HepG2 (cell line): ENCODE results near the gene APC2. TPM values are rescaled to one million over a fixed set of nuclear protein-coding genes. Genes with fewer than 3 reads are reported as not detected.
A peak's percentile ranks its signal among the peaks of the same experiment; 100 is the strongest.

ENCODE experiments used
- ATAC-seq: fragments of 200-7000 bp; cut with Tn5 transposase; 3 replicates; pipeline ENCODE4 v1.9.1; 2020; ENCODE audit warnings: mild to moderate bottlenecking, moderate library complexity
- BruUV-seq: library from RNA; stranded (reverse); fragments of 400-500 nt; replicated peaks from 2 replicates; lab custom pipeline; 2021; lab: Mats Ljungman, UMichigan
- CTCF ChIA-PET: fragments of 300-600 bp; formaldehyde crosslinking; extraction: SDS; loops from one replicate; lab custom pipeline; 2021; ENCODE audit warnings: low total read pairs, inconsistent platforms, low intra/inter-chr PET ratio; lab: Yijun Ruan, JAX
- POLR2A ChIA-PET: fragments of 350-600 bp; sonication (Branson Sonifier 250); formaldehyde crosslinking; loops from one replicate; lab custom pipeline; 2020; ENCODE audit warnings: antibody characterized with exemption, inconsistent platforms; lab: Yijun Ruan, JAX
- DNase-seq: peaks from one replicate; pipeline ENCODE4 v3.0.0-alpha.2; 2015; ENCODE audit warnings: low spot score
- FAIRE-seq: peaks from 3 replicates; lab custom pipeline; 2011; peaks lifted over from hg19 to GRCh38; lab: Jason Lieb, UNC
- H2AFZ ChIP-seq: one replicate; pipeline ENCODE4 v1.6.1; 2011; ENCODE audit warnings: low read length, inconsistent platforms
- H3K27ac ChIP-seq: fragments of 300-600 bp; 3 replicates; pipeline ENCODE4 v1.8.0; 2011; ENCODE audit warnings: mixed run types, mild to moderate bottlenecking, mixed read lengths, low read length, inconsistent platforms; ENCODE audit not compliant: insufficient read depth; ENCODE audit errors: extremely low read length
- H3K27me3 ChIP-seq, 2 experiments: fragments of 200-600 bp in 1 of 2; 2 replicates in 1 of 2; 3 replicates in 1 of 2; pipeline versions ENCODE4 v1.6.0 to v1.8.0; 2011; ENCODE audit warnings: low read length in 2 of 2, mild to moderate bottlenecking in 2 of 2, moderate library complexity in 2 of 2, inconsistent platforms in 1 of 2; ENCODE audit not compliant: insufficient read depth in 2 of 2, control insufficient read depth in 1 of 2
- H3K36me3 ChIP-seq, 2 experiments: fragments of 200-600 bp in 1 of 2; replicated peaks in 1 of 2; 2 replicates in 1 of 2; 3 replicates in 1 of 2; pipeline versions ENCODE4 v1.5.1 to v1.8.0; 2011; ENCODE audit warnings: low read length in 2 of 2, inconsistent platforms in 1 of 2; ENCODE audit not compliant: insufficient read depth in 2 of 2, control insufficient read depth in 1 of 2
- H3K4me1 ChIP-seq: 2 replicates; pipeline ENCODE4 v1.5.1; 2012; ENCODE audit warnings: low read length, inconsistent platforms; ENCODE audit not compliant: insufficient read depth
- H3K4me2 ChIP-seq: 2 replicates; pipeline ENCODE4 v1.6.0; 2011; ENCODE audit warnings: low read depth, low read length, inconsistent platforms
- H3K4me3 ChIP-seq, 3 experiments: fragments of 200-600 bp in 1 of 3; sonication (generic), shearing (Covaris generic) in 1 of 3; replicated peaks in 1 of 3; 2 replicates each; pipeline ENCODE4 v1.5.1; 2011 to 2016; ENCODE audit warnings: low read length in 3 of 3, inconsistent platforms in 2 of 3, low read depth in 2 of 3, mild to moderate bottlenecking in 2 of 3, control low read depth in 1 of 3, mixed read lengths in 1 of 3; ENCODE audit not compliant: insufficient read depth in 1 of 3
- H3K79me2 ChIP-seq: one replicate; pipeline ENCODE4 v1.6.1; 2011; ENCODE audit warnings: low read length, inconsistent platforms; ENCODE audit not compliant: insufficient read depth
- H3K9ac ChIP-seq: 2 replicates; pipeline ENCODE4 v1.6.0; 2011; ENCODE audit warnings: mild to moderate bottlenecking, low read depth, low read length, inconsistent platforms; ENCODE audit not compliant: insufficient read depth
- H3K9me3 ChIP-seq: 2 replicates; pipeline ENCODE4 v1.5.1; 2012; ENCODE audit warnings: mild to moderate bottlenecking, low read length
- H4K20me1 ChIP-seq: 2 replicates; pipeline ENCODE4 v1.6.0; 2011; ENCODE audit warnings: inconsistent platforms, mild to moderate bottlenecking, low read length, moderate library complexity; ENCODE audit not compliant: insufficient read depth
- FOXA3 ChIP-seq: IDR thresholded peaks from 2 replicates; pipeline ENCODE4 v1.6.1; 2016; ENCODE audit warnings: missing genetic modification reagents, missing compliant biosample characterization
- KMT2B ChIP-seq: IDR thresholded peaks from 2 replicates; pipeline ENCODE4 v1.6.1; 2016; ENCODE audit warnings: missing genetic modification reagents, missing compliant biosample characterization
- NPAS2 ChIP-seq: sonication (generic); formaldehyde crosslinking; IDR thresholded peaks from 2 replicates; pipeline ENCODE4 v1.8.0; 2022; ENCODE audit warnings: mild to moderate bottlenecking, missing genetic modification reagents, borderline replicate concordance
- SIN3A ChIP-seq: IDR thresholded peaks from 2 replicates; pipeline ENCODE4 v1.6.1; 2011; ENCODE audit warnings: low read depth, mild to moderate bottlenecking, control low read depth, low read length, borderline replicate concordance
- SMAD9 ChIP-seq: sonication (generic); formaldehyde crosslinking; IDR thresholded peaks from 2 replicates; pipeline ENCODE4 v1.5.1; 2020; ENCODE audit warnings: mild to moderate bottlenecking, missing genetic modification reagents
- SMC3 ChIP-seq: IDR thresholded peaks from 2 replicates; pipeline ENCODE4 v1.6.1; 2011; ENCODE audit warnings: low read length, improper control_type of control experiment
- ZNF205 ChIP-seq: IDR thresholded peaks from 2 replicates; pipeline ENCODE4 v1.6.1; 2018; ENCODE audit warnings: missing biosample characterization, missing genetic modification reagents
- ZNF232 ChIP-seq: sonication (generic); formaldehyde crosslinking; IDR thresholded peaks from 2 replicates; pipeline ENCODE4 v1.4.0; 2020; ENCODE audit warnings: missing genetic modification reagents, borderline replicate concordance
- ZNF441 ChIP-seq: sonication (generic); formaldehyde crosslinking; IDR thresholded peaks from 2 replicates; pipeline ENCODE4 v1.7.0; 2021; ENCODE audit warnings: missing genetic modification reagents, borderline replicate concordance
- ZNF549 ChIP-seq: sonication (generic); formaldehyde crosslinking; IDR thresholded peaks from 2 replicates; pipeline ENCODE4 v1.5.0; 2020; ENCODE audit warnings: missing genetic modification reagents
- ZNF766 ChIP-seq: sonication (generic); formaldehyde crosslinking; IDR thresholded peaks from 2 replicates; pipeline ENCODE4 v1.5.0; 2020; ENCODE audit warnings: missing genetic modification reagents, borderline replicate concordance
- WGBS: methylation state at CpG from one replicate; pipeline ENCODE4 v1.1.6; 2017; ENCODE audit warnings: low lambda C conversion rate; 5-methylcytosine and 5-hydroxymethylcytosine counted together
- in situ Hi-C: cut with HindIII; loops from 2 replicates; pipeline ENCODE4 v1.10.0; 2017; ENCODE audit warnings: low pct_unique_long_range_greater_than_20kb; ENCODE audit not compliant: extremely low pct_ligation_motif_present
- intact Hi-C: fragments of 100-400 bp; cut with micrococcal nuclease; formaldehyde crosslinking; loops from one replicate; pipeline ENCODE4 v1.10.0; 2022; ENCODE audit not compliant: unreplicated experiment
- polyA plus RNA-seq, 8 experiments: library from polyadenylated mRNA; depleted of rRNA in 3 of 8; stranded (reverse) in 7 of 8; unstranded in 1 of 8; fragments of >200 nt; fragmentation: Illumina TruSeq in 4 of 8; extraction: Trizol in 4 of 8; gene quantifications; 2 replicates each; pipeline versions ENCODE4 v1.2.1 to v1.2.3, GENCODE V29; 2011 to 2016; ENCODE audit warnings: low read depth in 4 of 8, missing spikeins in 1 of 8, mixed read lengths in 1 of 8; ENCODE audit not compliant: insufficient read depth in 1 of 8
- total RNA-seq, 5 experiments: library from RNA; depleted of rRNA; stranded (reverse); fragments of >200 nt; fragmentation: Illumina TruSeq; extraction: Trizol; gene quantifications; 2 replicates each; pipeline ENCODE4 v1.2.3, GENCODE V29; 2016; ENCODE audit warnings: low read depth in 1 of 5
- TF ChIP-seq, protein P1 (sequence below): sonication (generic); formaldehyde crosslinking; IDR thresholded peaks from 2 replicates; pipeline ENCODE4 v1.5.0; 2020; ENCODE audit warnings: mild to moderate bottlenecking, missing genetic modification reagents, borderline replicate concordance
- TF ChIP-seq, protein P2 (sequence below): sonication (generic); formaldehyde crosslinking; conservative IDR thresholded peaks from 2 replicates; pipeline ENCODE4 v1.8.0; 2022; ENCODE audit warnings: mild to moderate bottlenecking, moderate library complexity, missing genetic modification reagents
- TF ChIP-seq, protein P3 (sequence below): sonication (generic); formaldehyde crosslinking; conservative IDR thresholded peaks from 2 replicates; pipeline ENCODE4 v1.8.1; 2023; ENCODE audit warnings: missing genetic modification reagents

The APC2 gene
- total and polyA plus RNA-seq, 2 of the 13 experiments (the other 11 are each of a cell fraction or from before 2014, with no cell fraction given) = 0.08 to 0.22 TPM

DNA sequence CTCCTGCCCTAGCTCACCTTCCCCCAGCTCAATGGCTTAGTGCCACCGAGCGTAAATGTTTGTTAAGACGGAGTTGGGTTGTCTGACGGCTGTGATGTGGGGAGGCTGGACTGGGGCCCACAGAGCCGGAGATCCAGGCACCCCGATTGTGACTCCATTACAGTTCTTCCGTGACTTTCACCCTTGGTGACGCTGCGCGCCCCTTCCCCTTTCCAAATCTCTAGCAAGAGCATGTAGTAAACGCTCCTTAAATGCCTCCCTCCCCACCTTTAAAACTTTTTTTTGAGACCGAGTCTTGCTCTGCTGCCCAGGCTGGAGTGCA is 41.9 kb downstream of the APC2 start:
- FAIRE-seq (no peak), ATAC-seq (no peak), DNase-seq (no peak)
- Histone ChIP-seq H3K27ac (peak overlapping the region; percentile 68), H3K9ac (peak overlapping the region; percentile 74), H3K79me2 (peaks cover 6% of the 10 kb centered on the region), H3K4me2 (peak overlapping the region; percentile 94), H3K36me3 (no peaks in the 10 kb centered on the region), H3K4me1 (peaks cover 46% of the 10 kb centered on the region), H3K4me3 (peak overlapping the region; percentile 72 to 85 (median 77)), H3K9me3 (no peaks in the 10 kb centered on the region), H2AFZ (no peak overlapping the region), H4K20me1 (no peaks in the 10 kb centered on the region), H3K27me3 (no peaks in the 10 kb centered on the region)
- POLR2A ChIA-PET = interaction anchor here (0.7 to 3.6 kb wide), 10 partner anchors 10 to 223 kb away, joined by 3 to 34 read pairs (median 9); partner anchors contain the start of gene CIRBP
- intact Hi-C loops (no loop called here), in situ Hi-C loops (no loop called here)
- CTCF ChIA-PET = no interaction called here
- 8% methylated on average over 7 of the region's 12 CpGs for WGBS
- BruUV-seq = no TSS peak
- TF ChIP-seq KMT2B (CRISPR knock-in tag) (no peak), SMC3 (no peak), ZNF232 (CRISPR knock-in tag) (0 out of 2 replicates have a peak, but pooled peaks have one; percentile 7), SIN3A (no peak), SMAD9 (CRISPR knock-in tag) (no peak), ZNF205 (CRISPR knock-in tag) (no peak), ZNF549 (CRISPR knock-in tag) (no peak), ZNF766 (CRISPR knock-in tag) (no peak), FOXA3 (no peak), NPAS2 (CRISPR knock-in tag) (no peak), ZNF441 (no peak)
- TF ChIP-seq, protein P1, sequence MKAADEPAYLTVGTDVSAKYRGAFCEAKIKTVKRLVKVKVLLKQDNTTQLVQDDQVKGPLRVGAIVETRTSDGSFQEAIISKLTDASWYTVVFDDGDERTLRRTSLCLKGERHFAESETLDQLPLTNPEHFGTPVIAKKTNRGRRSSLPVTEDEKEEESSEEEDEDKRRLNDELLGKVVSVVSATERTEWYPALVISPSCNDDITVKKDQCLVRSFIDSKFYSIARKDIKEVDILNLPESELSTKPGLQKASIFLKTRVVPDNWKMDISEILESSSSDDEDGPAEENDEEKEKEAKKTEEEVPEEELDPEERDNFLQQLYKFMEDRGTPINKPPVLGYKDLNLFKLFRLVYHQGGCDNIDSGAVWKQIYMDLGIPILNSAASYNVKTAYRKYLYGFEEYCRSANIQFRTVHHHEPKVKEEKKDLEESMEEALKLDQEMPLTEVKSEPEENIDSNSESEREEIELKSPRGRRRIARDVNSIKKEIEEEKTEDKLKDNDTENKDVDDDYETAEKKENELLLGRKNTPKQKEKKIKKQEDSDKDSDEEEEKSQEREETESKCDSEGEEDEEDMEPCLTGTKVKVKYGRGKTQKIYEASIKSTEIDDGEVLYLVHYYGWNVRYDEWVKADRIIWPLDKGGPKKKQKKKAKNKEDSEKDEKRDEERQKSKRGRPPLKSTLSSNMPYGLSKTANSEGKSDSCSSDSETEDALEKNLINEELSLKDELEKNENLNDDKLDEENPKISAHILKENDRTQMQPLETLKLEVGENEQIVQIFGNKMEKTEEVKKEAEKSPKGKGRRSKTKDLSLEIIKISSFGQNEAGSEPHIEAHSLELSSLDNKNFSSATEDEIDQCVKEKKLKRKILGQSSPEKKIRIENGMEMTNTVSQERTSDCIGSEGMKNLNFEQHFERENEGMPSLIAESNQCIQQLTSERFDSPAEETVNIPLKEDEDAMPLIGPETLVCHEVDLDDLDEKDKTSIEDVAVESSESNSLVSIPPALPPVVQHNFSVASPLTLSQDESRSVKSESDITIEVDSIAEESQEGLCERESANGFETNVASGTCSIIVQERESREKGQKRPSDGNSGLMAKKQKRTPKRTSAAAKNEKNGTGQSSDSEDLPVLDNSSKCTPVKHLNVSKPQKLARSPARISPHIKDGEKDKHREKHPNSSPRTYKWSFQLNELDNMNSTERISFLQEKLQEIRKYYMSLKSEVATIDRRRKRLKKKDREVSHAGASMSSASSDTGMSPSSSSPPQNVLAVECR (CRISPR knock-in tag) = no peak
- TF ChIP-seq, protein P2, sequence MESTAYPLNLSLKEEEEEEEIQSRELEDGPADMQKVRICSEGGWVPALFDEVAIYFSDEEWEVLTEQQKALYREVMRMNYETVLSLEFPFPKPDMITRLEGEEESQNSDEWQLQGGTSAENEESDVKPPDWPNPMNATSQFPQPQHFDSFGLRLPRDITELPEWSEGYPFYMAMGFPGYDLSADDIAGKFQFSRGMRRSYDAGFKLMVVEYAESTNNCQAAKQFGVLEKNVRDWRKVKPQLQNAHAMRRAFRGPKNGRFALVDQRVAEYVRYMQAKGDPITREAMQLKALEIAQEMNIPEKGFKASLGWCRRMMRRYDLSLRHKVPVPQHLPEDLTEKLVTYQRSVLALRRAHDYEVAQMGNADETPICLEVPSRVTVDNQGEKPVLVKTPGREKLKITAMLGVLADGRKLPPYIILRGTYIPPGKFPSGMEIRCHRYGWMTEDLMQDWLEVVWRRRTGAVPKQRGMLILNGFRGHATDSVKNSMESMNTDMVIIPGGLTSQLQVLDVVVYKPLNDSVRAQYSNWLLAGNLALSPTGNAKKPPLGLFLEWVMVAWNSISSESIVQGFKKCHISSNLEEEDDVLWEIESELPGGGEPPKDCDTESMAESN = no peak
- TF ChIP-seq, protein P3, sequence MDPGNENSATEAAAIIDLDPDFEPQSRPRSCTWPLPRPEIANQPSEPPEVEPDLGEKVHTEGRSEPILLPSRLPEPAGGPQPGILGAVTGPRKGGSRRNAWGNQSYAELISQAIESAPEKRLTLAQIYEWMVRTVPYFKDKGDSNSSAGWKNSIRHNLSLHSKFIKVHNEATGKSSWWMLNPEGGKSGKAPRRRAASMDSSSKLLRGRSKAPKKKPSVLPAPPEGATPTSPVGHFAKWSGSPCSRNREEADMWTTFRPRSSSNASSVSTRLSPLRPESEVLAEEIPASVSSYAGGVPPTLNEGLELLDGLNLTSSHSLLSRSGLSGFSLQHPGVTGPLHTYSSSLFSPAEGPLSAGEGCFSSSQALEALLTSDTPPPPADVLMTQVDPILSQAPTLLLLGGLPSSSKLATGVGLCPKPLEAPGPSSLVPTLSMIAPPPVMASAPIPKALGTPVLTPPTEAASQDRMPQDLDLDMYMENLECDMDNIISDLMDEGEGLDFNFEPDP (CRISPR knock-in tag) = no peak
